Activated naive CD8-positive, alpha-beta T cell treated with anti-CD3 and anti-CD28 coated beads, Interleukin-2, amount 50 U/mL, for 16 hours (primary cell): Measurements from ENCODE around the gene HOXA13.

ENCODE experiments used
- DNase-seq: peaks from one replicate; pipeline ENCODE4 v3.0.0-alpha.2; 2020; ENCODE audit warnings: low read depth, low spot score

The HOXA13 gene

DNA sequence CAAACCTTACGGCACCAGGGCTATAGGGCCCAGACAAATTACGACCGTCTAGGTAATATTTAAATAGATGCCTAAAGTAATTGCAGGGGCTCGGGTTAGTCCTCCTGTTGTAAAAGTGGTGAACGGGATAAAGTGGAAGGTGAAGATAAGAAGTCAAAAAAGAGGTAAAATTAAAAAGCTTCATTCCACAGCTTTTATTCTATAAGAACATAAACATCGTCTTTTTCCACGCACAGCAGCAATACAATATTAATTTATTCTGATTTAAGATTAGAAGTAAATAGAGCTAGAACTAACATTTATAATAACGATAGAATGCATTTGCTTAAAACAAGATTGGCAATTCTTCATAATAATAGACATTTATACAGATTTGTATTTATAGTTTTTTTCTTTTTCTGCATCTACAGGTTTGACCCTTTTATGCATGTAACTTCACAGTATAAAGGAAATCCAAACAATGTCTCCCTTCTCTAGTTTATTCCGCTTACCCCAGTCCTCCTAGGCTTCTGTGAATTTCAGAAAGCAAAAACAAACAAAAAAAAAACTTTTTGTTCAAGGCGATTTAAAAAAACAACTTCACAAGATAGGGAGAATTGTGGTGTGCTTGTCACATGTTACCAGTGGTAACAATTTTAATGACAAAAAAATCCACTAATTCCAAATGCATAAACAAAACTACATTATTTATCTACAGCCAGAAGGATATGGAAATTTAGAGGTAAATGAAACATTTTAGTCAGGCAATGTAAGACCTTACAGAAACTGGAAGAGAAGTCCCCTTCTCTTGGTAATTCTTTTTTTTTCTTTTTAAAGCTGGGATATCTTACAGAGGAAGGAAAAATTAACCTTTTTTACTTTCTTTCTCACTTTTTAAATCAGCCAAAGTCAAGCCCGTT lies 29.2 kb downstream of the HOXA13 start:
- no peak for DNase-seq

DNA sequence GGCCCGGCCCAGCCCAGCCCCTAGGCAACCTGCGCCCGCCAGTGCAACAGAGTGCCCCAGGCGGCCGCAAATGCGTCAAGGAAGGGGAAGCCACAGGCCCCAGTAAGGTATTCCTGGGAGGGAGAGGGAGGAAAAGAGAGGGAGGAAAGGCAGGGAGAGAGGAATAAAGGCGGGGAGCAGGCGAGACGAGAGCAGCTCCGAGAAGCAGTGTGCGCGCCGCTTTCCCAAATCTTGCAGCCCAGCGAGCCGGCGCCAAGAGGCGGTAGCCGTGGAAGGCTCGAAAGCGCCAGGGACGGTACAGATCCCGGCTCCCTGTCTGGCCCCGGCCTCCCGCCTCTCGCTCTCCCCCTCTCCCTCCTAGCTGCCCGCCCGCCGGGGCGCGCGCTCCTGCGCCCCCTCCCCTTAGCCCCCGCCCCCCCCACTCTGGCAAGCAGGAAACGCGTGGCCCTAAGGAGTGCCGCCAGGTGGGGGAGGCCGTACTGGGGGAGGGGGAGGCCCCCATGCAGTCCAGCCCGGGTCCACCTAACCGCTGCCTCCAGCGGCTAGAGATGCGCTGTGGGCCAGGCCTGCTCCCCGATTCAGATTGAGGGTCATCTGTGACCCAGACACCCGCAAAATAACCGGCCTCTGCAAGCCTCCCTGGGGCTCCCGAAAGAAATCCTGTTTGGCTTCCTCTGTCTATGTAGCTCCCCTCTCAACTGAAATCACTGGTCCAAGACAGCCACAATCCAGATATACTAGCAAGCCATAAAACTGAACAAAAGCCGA lies 30.0 kb downstream of the HOXA13 start:
- DNase-seq, result no peak

DNA sequence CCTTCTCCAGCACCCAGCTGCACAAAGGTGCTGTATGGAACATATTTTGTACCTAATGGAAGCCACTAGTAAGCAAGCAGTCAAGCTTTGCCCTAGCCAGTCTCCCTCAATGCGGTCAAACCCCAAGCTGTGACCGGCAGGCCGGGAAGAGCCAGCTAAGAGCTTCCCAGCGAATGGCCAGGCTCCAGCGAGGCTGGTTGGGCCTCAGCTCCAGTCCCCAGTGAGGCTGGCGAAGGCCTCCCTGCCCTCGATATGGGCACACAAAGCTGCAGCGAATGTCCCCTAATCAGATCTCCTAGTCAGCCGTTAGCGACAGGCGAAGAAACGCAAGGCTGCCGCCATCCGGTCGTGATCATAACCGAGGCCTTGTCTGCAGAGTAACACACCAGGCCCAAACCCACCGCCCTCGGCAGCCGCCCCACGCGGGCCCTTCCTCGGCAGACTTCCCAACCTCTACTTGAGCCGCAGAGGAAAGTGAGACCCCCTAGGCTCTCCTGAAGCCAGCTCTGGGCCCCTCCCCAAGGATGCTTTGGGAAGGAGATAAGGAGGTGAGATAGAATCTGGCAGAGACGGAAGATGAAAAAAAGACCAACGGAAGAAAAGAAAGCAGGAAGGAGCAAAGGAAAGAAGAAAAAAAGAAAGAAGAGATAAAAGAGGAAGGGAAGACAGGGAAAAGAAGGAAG lies 31.5 kb downstream of the HOXA13 start:
- no peak for DNase-seq

DNA sequence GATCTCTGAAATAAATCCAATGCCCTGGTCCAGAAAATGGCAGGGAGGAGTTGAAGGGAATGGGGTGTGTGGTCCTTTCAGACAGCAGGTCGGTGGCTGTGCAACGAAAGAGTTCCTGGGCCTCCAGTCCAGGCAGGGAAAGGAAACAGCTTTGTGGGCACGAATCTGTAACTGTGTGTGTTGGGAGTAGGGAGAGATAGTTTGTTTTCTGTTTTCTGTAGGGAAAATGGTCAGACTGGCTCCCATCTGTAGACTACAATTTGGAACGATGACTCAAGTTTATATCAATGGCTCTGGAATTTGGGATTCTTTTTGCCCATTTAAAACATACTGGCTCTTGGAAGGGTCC lies 32.0 kb downstream of the HOXA13 start:
- DNase-seq, result no peak

DNA sequence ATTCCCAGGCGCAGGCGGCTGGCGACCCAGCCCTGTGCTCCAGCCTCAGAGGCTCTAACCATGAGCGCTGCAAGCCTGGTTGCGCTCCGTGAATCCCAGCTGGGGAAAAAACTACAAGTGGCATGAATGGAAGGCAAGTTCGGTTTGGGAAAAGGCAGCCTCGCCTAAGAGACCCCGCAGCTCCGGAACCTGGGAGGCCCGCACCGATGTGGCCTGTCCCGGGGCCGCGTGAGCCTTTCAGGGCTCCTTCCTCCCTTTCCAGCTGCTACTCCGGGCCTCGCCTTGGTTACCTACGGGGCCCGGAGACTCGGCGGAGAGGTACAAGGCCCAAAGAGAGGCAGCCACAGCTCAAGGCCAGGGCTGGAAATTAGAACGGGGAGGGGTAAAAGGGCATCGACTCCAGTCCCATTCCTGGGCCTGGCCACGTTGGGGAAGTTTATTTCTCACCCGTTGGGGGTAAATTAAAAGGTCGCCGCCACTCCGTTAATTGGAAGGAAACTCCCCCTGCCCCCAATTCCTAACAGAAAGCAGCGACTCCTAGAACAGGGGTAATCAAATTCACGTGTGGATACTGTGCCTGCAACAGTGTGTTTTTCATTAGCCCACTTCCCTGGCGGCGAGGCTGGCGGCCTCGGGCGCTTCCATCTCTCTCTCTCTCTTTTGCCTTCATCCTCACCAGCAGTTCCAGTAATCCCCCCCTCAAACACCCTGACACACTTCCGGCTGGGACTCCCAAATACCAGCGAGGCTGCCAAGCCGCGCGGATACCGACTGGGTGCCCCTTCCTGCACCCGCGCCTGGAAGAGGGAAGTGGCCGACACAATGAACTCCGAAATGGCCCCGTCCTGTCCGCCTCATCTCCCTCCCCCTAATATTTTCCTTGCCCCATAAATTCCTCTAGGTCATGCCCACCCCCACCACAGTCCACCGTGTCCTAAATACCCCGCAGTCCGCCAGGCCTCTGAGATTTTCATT lies 33.1 kb downstream of the HOXA13 start:
- DNase-seq, result no peak

DNA sequence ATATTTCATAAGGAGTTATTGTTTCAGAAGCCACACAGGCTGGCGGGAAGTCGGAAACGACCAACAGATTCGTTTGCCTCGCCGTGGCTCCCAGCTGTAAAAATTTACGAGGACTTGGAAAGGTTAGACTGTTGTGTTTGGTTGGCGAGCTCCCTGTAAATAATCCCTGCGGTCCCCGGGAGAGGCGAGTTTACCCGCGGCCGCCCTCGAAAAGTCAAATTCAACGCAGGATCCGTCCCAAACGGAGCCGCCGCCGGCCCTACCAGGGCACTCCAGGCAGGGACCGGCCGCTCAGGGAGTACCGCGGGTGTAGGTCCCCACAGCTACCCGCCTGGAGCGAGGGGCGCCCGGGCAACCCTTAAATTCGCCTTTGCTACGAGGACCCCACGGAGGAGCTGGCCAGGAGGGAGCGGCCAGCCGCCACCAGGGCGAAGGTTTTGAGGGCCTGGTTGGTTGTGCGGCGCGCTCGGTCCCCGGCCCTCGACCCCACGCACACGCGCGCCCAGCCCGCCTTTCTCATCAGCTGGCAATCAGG lies 33.8 kb downstream of the HOXA13 start:
- DNase-seq, result no peak

DNA sequence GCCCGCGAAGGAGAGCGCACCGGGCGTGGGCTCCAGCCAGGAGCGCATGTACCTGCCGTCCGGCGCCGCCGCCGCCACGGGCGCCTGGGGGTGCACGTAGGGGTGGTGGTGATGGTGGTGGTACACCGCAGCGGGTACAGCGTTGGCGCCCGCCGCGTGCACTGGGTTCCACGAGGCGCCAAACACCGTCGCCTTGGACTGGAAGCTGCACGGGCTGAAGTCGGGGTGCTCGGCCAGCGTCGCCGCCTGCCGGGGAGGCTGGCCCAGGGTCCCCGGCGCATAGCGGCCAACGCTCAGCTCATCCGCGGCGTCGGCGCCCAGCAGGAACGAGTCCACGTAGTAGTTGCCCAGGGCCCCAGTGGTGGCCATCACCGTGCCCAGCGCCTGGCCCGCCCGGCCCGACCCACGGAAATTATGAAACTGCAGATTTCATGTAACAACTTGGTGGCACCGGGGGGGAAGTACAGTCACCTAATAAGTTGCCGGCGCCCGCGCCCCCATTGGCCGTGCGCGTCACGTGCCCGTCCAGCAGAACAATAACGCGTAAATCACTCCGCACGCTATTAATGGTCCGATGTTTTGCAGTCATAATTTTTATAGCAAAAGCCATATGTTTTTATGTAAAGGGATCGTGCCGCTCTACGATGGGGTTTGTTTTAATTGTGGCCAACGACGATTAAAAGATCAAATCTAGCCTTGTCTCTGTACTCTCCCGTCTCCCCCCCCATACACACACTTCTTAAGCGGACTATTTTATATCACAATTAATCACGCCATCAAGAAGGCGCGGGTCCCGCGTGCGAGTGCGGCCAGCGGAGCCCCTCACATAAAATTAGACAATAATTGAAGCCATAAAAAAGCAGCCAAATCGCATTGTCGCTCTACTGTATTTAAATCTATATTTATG lies 34.5 kb downstream of the HOXA13 start, which contains the start of gene HOXA9:
TSS of gene HOXA9 (minus strand) at position 449 of the 907 bp plus-strand sequence. CDS start at position 369, 80 bp downstream.
- DNase-seq, result no peak

- DNase-seq, result no peak
Observed at GRCh38 chr7:27164367-27165088, 35.4 kb downstream of the HOXA13 start.

- DNase-seq, result no peak
Observed at GRCh38 chr7:27164045-27164366, 35.9 kb downstream of the HOXA13 start.

DNA sequence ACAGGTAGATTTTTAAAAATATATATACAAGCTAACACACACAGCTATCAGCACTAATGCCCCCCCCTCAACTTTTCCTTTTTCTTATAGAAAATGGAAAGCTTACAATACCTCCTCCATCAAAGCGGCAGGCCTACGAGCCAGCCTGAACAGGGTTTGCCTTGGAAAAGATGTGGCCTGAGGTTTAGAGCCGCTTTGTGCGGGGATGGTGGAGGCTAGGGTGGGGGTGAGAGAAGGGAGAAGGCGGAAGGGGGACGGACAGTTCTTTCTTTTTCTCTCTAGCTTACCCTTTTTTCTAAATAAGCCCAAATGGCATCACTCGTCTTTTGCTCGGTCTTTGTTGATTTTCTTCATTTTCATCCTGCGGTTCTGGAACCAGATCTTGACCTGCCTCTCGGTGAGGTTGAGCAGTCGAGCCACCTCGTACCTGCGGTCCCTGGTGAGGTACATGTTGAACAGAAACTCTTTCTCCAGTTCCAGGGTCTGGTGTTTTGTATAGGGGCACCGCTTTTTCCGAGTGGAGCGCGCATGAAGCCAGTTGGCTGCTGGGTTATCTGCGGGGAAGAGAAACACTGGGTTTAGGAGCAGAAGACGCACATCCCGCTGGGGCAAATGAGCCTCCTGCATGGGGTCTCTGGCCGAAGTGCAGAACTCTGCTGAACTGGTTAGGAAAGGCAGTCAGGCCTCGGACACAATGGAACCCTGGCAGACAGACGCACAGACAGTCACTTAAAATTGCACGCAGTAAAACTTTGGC lies 36.4 kb downstream of the HOXA13 start:
- no peak for DNase-seq

DNA sequence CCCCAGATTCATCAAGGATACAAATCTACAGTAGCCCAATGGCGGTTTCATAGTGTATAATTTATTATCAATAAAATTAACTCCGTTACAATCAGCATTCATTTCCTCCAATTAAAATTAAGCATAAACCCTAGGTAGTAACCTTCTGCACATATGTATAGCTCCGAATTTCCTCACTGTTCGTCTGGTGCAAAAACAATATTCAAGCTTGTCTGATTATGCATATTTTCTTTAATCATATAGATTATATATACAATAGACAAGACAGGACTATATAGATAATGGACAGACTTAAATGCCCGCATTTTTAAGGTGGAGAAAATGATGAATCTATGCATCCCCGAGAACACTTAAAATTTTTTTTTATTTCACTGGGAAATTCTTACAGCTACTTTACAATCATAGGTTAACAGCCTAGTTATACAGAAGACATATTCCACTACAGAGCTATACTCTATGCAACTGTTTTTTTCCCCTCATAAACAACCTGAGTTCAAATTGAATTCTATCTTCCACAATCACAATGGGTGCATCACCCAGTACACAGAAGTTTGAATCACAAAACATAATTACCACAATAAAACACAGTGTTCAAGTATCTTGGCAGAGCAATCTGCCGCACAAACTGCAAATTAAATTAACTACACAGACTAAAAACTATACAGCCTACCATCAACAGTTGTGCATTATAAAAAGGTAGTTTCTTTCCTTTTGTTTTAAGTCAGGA lies 37.2 kb downstream of the HOXA13 start:
- DNase-seq, result no peak

GRCh38 chr7:27161721-27162560 lies 38.0 kb downstream of the HOXA13 start:
- DNase-seq, result no peak

- no peak for DNase-seq
Observed at GRCh38 chr7:27161214-27161720, 38.6 kb downstream of the HOXA13 start.

DNA sequence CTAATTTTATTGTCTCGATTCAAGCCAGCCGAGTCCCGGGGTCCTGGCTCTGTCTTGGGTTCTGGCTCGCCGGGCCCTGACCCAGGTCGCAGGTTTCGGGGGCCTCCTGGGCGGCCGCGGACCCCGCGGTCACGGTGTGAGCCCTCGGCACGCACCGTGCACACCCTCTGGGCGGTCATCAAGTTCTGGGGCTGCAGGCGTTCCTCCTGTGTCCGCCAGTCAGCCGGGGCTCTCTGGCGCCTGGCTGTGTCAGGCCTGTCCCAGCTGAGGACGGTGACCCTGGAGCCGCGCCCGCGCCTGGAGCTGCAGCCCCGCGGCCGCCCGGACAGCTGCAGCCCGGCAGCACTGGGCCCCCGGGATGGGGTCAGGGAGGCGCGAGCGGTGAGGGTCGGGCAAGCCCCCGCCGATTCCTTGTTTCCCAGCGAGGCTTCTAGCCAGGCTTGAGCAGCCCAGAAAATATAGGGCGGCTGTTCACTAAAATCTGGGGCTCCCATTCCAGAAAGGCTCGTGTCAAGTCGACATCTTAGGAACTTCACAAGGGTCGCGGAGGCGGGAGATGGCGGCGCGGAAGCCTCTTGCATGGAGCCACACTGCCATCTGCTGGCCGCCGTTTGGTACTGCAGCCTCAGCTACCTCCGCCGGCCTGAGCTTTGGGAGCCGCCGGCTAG lies 39.2 kb downstream of the HOXA13 start:
- DNase-seq, result peak; percentile 71

GRCh38 chr7:27160145-27160545 lies 39.7 kb downstream of the HOXA13 start:
- DNase-seq, result no peak
